ENCODE measurements around the gene RNU1-4. TPM values are rescaled to one million over a fixed set of nuclear protein-coding genes. Genes with fewer than 3 reads are reported as not detected.
"Not testable (repeated sequence)": the region's sequence is repeated elsewhere in the genome, so short reads cannot be mapped to it uniquely, and the experiment has no call there.

RNU1-4 gene
- total and polyA plus RNA-seq, 2 of the 13 experiments (the other 11 are each of a cell fraction or from before 2014, with no cell fraction given) = under 0.01 to 11,018 TPM

DNA sequence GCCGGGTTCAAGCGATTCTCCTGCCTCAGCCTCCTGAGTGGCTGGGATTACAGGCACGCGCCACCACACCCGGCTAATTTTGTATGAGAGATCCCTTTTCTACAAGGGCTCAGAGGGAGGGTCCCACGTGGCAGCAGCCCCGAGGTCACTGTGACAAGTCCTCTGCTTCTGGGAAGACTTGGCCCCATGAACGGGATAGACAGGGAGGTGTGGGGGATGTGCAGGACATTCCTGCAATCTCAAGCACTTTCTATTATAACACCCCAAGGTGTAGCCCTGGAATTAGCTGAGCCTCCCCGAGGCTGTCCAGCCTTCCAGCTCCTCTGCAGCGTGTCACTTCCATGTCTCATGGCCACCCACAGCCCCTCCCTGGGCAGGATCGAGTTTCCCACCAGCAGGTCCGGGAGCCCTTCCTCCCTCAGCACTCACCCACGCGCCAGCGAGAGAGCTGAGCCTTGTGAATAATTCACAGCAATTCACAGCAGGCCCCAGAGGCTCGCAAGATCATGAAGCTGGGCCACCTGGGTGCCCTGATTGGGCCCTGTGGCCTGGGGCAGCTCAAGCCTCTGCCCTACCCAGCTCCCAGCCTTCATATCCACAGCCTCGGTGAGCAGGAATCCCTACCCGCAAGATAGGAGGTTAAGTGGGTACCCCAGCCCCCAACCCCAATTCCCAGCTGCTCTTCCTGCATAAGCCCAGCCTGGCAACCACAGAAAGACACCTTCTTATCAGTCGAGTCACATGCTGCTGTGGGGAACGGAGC lies 22.8 kb upstream of the RNU1-4 start (continued):
- no peak for TF ChIP-seq NFKB2 (CRISPR knock-in tag; IDR thresholded peaks at IDR 0.05; ENCODE audit: borderline replicate concordance)
- TF ChIP-seq, protein P1, sequence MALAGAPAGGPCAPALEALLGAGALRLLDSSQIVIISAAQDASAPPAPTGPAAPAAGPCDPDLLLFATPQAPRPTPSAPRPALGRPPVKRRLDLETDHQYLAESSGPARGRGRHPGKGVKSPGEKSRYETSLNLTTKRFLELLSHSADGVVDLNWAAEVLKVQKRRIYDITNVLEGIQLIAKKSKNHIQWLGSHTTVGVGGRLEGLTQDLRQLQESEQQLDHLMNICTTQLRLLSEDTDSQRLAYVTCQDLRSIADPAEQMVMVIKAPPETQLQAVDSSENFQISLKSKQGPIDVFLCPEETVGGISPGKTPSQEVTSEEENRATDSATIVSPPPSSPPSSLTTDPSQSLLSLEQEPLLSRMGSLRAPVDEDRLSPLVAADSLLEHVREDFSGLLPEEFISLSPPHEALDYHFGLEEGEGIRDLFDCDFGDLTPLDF (CRISPR knock-in tag; IDR thresholded peaks at IDR 0.05) = no peak
- TF ChIP-seq, protein P2, sequence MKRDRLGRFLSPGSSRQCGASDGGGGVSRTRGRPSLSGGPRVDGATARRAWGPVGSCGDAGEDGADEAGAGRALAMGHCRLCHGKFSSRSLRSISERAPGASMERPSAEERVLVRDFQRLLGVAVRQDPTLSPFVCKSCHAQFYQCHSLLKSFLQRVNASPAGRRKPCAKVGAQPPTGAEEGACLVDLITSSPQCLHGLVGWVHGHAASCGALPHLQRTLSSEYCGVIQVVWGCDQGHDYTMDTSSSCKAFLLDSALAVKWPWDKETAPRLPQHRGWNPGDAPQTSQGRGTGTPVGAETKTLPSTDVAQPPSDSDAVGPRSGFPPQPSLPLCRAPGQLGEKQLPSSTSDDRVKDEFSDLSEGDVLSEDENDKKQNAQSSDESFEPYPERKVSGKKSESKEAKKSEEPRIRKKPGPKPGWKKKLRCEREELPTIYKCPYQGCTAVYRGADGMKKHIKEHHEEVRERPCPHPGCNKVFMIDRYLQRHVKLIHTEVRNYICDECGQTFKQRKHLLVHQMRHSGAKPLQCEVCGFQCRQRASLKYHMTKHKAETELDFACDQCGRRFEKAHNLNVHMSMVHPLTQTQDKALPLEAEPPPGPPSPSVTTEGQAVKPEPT (CRISPR knock-in tag; IDR thresholded peaks at IDR 0.05; ENCODE audit: low read depth) = no peak

DNA sequence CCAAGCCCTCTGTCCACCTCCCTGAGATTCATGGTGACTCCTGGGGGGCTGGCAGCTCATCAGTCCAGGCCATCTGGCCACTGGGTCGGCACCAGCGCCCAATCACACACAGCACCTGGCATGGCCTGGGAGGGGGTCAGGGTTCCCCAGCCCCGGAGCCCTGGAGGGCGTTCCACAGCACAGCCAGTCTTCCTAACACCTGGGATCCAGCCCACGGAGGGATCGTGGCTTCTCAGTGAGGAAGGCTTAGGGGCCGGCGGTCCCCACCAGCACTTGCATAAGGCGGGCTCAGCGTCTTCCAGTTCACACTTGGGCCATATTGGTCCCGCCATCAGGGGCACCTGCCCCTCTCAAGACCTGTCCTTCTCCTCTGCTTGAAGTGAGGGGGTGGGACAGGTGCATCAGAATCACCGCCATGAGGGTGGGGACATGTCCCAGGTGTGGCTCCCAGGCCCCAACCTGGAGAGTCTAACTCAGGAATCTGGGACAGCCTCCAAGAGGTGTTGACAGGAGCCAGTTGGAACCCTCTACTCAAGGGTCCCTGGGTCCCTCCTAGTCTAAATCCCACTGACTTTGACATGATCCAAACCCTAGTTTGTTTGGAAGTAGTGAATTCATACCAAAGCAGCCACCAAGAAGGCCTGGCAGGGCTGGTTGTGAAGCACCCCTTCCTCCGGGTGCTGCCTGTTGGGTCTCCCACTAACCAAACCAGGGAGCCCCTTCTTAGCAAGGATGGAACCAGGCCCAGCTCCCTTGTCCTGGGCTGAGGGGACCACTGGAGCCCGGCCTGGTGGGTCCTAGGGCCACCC lies 22.0 kb upstream of the RNU1-4 start:
- BruUV-seq (replicated peaks); POLR2A ChIA-PET; H3K4me2 ChIP-seq (ENCODE audit: low read depth, low read length); H3K79me2 ChIP-seq (ENCODE audit: insufficient read depth, low read length); H3K36me3 ChIP-seq (replicated peaks in 1 of 2; ENCODE audit: control insufficient read depth in 1 of 2, insufficient read depth in 2 of 2, low read length in 2 of 2); DNase-seq (ENCODE audit: low spot score); H3K9ac ChIP-seq (ENCODE audit: insufficient read depth, low read depth, low read length); H2AFZ ChIP-seq (ENCODE audit: low read length); H3K4me3 ChIP-seq (replicated peaks in 1 of 3; ENCODE audit: insufficient read depth in 1 of 3, low read depth in 2 of 3, low read length in 3 of 3); CTCF ChIA-PET (ENCODE audit: low intra/inter-chr PET ratio, low total read pairs); in situ Hi-C loops (cut with HindIII; ENCODE audit: extremely low pct_ligation_motif_present, low pct_unique_long_range_greater_than_20kb); H3K27ac ChIP-seq (ENCODE audit: extremely low read length, insufficient read depth, low read length); FAIRE-seq; ATAC-seq; intact Hi-C loops (cut with micrococcal nuclease; ENCODE audit: unreplicated experiment); H3K9me3 ChIP-seq (ENCODE audit: low read length); H4K20me1 ChIP-seq (ENCODE audit: insufficient read depth, low read length): not testable (repeated sequence)
- WGBS (ENCODE audit: low lambda C conversion rate) = 64% methylated on average over 9 of the region's 14 CpGs
- peaks cover 13% of the 10 kb centered on the region for H3K4me1 ChIP-seq (ENCODE audit: insufficient read depth, low read length)
- H3K27me3 ChIP-seq (ENCODE audit: control insufficient read depth in 1 of 2, insufficient read depth in 2 of 2, low read length in 2 of 2) = peaks cover 4 to 39% of the 10 kb centered on the region in 2 experiments; a peak in 4 of 5 replicates
